Smooth muscle cell of the coronary artery (primary cell): ENCODE measurements around the gene TRIM38. TPM values are rescaled to one million over a fixed set of nuclear protein-coding genes. Genes with fewer than 3 reads are reported as not detected.

Source experiments
- total RNA-seq: library from RNA; depleted of rRNA; stranded (reverse); fragments of >200 nt; gene quantifications from 2 replicates; pipeline ENCODE4 v1.2.3, GENCODE V29; 2014; ENCODE audit warnings: low replicate concordance

TRIM38 gene
- total RNA-seq: 6.8 and 10.5 TPM in 2 replicates

DNA sequence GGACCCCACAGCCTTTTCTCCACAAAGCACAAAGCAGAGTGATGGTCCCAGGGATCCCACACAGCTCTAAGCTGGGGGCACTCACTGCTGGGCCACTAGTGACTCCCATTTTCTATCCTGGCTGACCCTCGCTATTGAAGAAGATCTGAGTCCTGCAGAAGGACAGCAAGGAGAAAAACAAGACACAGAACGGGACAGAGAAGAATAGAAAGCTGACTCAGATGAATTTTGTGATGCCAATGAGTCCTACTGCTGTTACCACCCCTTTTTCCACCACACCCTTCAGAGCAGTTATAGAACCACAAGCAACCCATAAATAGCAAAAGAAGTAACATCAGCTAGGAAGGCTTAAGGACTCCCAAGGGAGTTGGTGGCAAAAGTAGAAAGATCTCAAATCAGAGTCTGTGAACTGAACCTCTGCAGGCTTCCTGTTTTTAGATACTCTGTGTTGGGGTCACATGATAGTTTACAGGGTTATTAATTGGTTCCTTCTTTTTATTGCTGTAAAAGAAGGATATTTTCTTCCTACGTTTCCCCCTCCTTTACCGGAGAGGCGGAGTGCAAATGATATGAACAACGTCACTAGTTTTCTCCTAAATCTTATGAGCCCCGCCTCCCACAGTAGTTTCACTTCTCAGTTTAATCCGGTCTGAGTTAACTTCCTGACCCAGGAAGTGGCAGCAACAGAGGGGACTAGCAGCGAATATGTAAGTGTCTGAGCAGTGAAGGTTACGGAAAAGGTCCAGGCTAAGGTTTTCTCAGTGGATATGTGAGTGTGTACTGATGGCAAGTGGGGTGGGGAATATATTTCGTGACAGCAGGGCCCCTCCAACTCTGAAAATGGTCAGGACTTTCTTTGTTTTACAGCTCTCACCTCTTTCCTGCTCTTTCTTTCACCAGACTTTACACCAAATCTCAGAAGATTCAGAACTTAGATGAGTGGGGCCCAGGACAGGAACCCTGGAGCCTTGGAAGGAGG is at the start of gene TRIM38:
Gene TRIM38 (plus strand): TSS at position 654 of the 979 bp plus-strand sequence. CDS start 3,721 bp downstream, outside the sequence.

DNA sequence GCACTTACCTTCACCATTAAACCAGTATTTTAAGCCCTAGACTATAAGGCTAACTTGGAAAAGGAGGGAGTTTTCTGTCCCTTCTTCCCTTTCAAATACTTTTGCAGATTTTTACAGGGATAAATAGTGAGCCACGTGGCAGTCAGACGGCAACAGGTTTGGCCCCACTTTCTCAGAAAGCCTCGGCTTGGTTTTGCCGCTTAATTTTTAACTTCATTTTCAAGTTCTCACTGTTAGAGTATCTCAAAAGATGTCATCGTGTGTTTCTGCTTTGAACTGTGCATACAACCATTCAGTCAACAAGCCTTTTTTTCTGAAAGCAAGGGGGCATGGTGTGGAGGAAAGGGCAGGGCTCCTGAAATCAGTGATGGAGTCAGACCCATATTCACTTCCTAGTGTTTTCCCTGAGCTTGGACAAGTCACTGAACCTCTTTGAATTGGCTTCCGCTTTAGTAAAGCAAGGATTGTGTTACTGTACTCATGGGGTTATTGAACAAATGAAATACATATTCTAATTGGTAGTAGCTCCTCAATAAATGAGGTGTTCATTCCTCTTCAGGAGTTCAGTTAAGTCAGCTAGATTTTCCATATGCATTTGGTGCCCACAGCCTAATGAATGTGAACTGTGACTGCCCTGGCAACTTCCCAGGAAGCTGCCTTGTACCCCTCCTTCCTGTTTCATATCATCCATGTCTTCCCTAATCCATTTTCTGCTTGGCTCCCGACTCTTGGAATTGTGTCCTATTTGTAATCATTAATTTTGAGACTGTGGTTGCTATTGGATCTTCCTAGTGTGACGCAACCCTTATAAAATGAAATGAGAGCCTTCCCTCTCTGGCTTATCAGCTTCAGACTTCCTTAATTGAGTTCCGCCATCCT is 31.8 kb upstream of the TRIM38 start, which contains the start of gene SLC17A2:
Gene SLC17A2 (minus strand): TSS at position 160 of the 879 bp plus-strand sequence. CDS start 4,895 bp downstream, outside the sequence.

Other genes with a start within 250 kb of the TRIM38 start
- gene SLC17A4, start 208.1 kb upstream of the TRIM38 start, total RNA-seq: not detected in 2 replicates
- gene SLC17A1, start 130.8 kb upstream of the TRIM38 start, total RNA-seq: not detected in 2 replicates
- gene SLC17A3, start 88.6 kb upstream of the TRIM38 start, total RNA-seq: not detected in 2 replicates
- not detected in 2 replicates for gene SLC17A2, start 32.1 kb upstream of the TRIM38 start, total RNA-seq
- gene HFE, start 124.6 kb downstream of the TRIM38 start, total RNA-seq: 7.1 and 31.2 TPM in 2 replicates